Measurements from ENCODE around the gene GPR107.

GPR107 gene

GRCh38 chr9:130167927-130168326 lies 114.2 kb downstream of the GPR107 start:
- DNase-seq, result no peak

- no peak for DNase-seq
These were observed 117.8 kb downstream of the GPR107 start for GRCh38 chr9:130171226-130172148.

GRCh38 chr9:130172161-130172857 lies 118.6 kb downstream of the GPR107 start, which contains the start of gene NCS1:
Gene NCS1, plus strand, starts transcription at chr9:130172404. Its CDS starts 260 bp downstream, at chr9:130172664.
- peak; percentile 28 to 37 for DNase-seq

GRCh38 chr9:130172858-130173665 lies 119.4 kb downstream of the GPR107 start:
- peak; percentile 3 to 33 for DNase-seq

GRCh38 chr9:130173666-130173983 lies 119.9 kb downstream of the GPR107 start:
- no peak for DNase-seq

- DNase-seq, result no peak
These were observed 120.3 kb downstream of the GPR107 start for GRCh38 chr9:130174025-130174424.

- no peak for DNase-seq
These were observed 121.2 kb downstream of the GPR107 start for GRCh38 chr9:130174920-130175321.

GRCh38 chr9:130175355-130175754 lies 121.6 kb downstream of the GPR107 start:
- DNase-seq, result no peak

GRCh38 chr9:130176760-130177159 lies 123.1 kb downstream of the GPR107 start:
- DNase-seq, result no peak

GRCh38 chr9:130177898-130178805 lies 124.4 kb downstream of the GPR107 start:
- DNase-seq, result no peak

GRCh38 chr9:130179331-130179907 lies 125.7 kb downstream of the GPR107 start:
- no peak for DNase-seq

- no peak for DNase-seq
These were observed 126.8 kb downstream of the GPR107 start for GRCh38 chr9:130180516-130180915.

- no peak for DNase-seq
These were observed 128.1 kb downstream of the GPR107 start for GRCh38 chr9:130181678-130182380.

GRCh38 chr9:130182381-130182909 lies 128.7 kb downstream of the GPR107 start:
- no peak for DNase-seq

GRCh38 chr9:130183133-130183762 lies 129.5 kb downstream of the GPR107 start:
- no peak for DNase-seq

GRCh38 chr9:130185017-130185416 lies 131.3 kb downstream of the GPR107 start:
- DNase-seq, result no peak

- DNase-seq, result no peak
These were observed 131.9 kb downstream of the GPR107 start for GRCh38 chr9:130185490-130186031.

- DNase-seq, result no peak
These were observed 132.3 kb downstream of the GPR107 start for GRCh38 chr9:130186051-130186450.

- no peak for DNase-seq
These were observed 133.3 kb downstream of the GPR107 start for GRCh38 chr9:130186839-130187522.

- no peak for DNase-seq
These were observed 133.8 kb downstream of the GPR107 start for GRCh38 chr9:130187523-130187846.

All from CD4-positive, alpha-beta T cell treated with Interleukin-1 beta for 1 hour (primary cell).